ENCODE results near the gene BARX1.
"Not testable (repeated sequence)": the region's sequence is repeated elsewhere in the genome, so short reads cannot be mapped to it uniquely, and the experiment has no call there.

Gene BARX1

DNA sequence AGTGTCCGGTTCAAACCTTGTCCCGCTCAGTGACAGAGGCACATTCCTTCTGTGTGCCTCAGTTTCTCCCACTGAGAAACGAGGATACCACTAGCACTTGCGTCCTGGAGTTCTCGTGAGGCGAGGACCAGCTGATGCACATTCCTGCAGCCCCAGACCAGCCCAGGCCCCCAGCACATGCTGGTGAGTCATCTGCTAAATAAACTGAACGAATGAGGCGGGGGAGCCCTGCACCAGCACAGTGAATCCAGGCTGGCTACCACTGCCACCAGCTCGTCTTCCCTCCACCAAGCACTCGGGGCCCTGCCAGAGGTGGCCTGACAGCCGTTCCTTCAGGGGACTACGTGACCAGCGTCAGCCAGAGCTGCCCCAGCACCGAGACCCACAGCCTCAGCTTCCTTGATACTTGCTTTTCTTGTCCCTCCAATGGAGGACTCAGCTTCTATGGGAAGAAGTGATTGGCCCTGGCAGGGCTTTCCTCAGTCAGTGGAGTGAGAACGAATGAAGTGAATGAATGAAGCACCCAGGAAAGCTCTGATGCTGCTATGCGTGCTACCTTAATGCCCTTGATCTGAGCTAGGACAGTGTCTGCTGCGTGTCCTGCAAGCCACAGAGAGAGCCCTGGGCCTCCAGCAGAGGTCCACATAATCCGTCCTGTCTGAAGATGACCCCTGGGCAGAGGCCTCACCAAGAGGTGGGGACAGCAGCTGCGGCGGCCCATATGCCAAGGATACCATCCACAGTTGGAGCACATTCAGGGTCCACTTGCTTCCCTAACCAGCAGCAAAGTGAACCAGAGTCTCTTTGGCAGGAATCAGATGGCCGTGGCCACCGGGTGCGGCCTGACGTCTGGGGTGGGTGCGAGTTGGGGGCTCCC lies 13.5 kb upstream of the BARX1 start:
- in situ Hi-C loops (cut with HindIII; ENCODE audit: low sequenced_read_pairs): no loop called here

DNA sequence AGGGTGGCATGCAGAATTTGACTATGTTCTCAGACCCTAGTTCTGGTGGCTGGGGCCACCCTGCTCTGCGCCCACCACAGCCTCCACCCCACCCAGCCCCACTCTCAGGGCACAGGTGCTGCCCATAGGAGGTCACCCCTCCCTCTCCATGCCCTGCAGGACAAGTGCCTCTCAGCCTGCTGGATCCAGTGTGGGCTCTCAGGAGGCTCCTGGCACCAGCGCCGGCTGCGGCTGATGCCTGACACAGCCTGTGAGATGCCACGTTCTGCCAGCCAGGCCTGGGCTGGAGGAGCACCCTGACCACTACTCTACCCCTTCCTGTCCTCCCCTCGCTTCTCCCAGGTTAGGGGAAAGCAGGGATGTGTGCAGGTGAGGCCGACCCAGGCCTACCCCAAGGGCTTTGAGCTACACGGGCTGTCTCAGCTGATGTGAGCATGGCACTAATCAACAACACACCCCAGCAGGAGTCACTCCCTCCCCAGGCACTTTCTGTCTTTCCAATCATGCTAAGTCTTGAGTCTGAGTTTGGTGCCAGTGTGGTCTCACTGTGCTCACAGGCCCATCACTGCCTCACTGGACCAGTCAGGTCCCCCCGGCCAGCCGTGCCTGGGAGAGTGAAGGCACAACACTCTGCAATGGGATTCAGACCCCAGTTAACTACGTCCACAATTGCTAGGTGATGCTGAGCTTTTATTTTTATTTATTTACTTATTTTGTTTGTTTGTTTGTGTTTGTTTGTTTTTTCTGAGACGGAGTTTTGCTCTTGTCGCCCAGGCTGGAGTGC lies 12.1 kb upstream of the BARX1 start:
- in situ Hi-C loops (cut with HindIII; ENCODE audit: low sequenced_read_pairs): no loop called here

DNA sequence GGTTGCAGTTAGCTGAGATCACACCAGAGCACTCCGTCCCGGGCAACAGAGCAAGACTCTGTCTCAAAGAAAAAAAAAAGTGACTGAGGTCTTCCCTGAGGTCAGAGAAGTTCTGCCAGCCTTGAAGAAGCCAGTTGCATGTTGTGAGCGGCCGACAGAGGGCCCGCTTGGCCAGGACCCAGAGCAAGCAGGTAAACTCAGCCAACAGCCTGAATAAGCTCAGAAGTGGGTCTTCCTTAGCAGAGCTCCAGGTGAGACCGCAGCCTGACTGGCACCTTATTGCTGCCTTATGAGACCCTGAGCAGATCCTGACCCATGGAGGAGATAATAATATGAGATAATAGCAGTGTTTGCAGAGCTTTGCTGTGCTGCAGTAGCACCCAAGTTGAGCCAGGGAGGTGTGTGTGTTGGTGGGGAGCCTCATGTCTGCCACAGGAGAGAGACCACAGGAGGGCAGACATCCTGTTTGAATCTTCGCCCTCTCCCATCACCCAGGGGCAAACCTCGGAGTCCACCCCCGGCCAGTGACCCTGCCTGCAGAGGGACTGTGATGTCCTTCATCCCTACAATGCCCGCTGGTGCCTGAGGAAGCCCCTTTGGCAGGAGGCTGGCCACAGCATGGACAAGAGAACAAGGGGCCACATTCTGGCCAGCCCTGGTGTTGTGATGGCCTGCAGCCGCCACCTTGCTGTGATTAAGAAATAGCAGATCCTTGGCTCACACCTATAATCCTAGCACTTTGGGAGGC lies 10.8 kb upstream of the BARX1 start:
- in situ Hi-C loops (cut with HindIII; ENCODE audit: low sequenced_read_pairs): no loop called here

DNA sequence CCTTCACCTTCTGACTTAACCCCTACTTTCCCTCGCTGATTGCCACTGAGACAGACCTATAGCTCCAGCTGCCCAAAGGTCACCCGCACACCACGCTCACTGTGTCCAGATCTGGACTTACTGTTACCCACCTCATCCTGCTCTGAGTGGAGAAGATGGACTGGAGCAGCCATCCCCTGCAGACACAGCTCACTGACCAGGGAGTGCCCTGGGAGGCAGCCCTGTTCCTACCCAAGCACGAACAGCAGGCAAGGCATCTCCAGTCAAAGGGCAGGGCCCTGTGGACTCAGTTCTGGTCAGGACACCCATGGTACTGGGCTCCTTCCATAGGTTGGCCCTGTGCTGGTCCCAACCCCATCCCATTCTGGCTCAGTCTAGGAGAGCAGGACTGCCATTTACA lies 9.5 kb upstream of the BARX1 start:
- in situ Hi-C loops (cut with HindIII; ENCODE audit: low sequenced_read_pairs): no loop called here

DNA sequence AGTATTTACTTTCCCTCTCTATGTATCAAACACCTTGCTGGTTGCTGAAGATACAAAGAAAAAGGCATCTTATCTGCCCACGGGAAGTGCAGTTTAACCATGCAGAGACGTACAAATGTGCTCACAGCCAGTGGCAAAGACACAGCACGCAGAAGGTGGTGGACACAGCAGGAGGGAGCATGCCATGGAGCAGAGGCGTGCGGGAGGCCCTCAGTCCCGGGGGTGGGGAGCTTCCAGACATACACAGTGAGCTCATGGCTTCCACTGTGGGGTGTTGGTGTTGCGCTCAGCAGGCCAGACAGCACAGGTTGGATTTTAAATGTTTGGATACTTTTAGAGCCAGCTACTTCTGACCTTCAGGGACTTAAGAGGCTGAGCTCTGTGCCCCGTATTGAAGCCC lies 8.8 kb upstream of the BARX1 start:
- in situ Hi-C loops (cut with HindIII; ENCODE audit: low sequenced_read_pairs): no loop called here

DNA sequence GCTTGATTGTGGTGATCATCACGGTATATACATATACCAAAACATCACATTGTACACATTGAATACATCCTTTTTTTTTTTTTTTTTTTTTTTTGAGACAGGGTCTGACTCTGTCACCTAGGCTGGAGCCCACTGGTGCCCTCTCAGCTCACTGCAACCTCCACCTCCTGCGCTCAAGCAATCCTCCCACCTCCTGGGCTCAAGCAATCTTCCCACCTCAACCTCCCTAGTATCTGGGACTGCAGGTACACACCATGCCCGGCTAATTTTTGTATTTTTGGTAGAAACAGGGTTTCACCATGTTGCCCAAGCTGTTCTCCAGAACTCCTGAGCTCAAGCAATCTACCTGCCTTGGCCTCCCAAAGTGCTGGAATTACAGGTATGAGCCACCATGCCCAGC lies 8.3 kb upstream of the BARX1 start:
- in situ Hi-C loops (cut with HindIII; ENCODE audit: low sequenced_read_pairs): not testable (repeated sequence)

DNA sequence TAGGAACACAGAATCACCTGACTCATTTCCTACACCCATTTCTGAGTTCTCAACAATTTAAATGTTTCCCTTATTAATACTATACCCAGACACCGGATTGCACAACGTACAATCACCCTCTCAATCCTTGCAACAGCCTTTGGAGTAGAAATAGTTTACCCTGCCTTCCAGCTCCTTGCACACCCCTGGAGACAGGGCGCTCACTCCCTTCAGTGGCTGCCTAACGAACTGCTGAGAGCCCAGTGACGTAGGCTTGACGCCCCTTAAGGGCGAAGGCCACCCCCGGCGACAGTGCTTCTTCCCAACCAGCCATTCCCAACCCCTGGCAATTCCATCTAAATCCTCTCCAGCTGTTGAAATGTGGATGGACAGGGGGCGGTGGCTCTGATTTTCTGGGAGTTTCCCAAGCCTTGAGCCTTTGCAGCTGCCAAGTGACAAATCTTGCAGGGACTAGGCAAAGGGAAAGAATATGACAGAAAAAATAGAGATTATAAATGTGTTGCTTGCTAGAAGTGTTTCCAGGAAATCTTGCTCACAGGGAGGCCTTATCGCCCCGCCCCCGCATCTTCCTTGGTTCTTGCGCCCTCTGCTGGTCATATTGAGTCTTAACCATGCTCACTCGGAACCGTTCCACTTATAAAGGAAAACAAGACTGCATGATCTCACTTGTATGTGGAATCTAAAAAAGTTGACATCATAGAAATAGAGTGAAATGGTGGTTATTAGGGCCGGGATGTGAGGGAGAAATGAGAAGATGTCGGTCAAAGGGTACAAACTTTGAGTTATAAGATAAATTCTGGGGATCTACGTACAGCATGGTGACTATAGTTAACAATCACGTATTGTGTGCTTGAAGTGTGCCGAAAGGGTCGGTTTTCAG lies 7.6 kb upstream of the BARX1 start:
- in situ Hi-C loops (cut with HindIII; ENCODE audit: low sequenced_read_pairs): no loop called here

DNA sequence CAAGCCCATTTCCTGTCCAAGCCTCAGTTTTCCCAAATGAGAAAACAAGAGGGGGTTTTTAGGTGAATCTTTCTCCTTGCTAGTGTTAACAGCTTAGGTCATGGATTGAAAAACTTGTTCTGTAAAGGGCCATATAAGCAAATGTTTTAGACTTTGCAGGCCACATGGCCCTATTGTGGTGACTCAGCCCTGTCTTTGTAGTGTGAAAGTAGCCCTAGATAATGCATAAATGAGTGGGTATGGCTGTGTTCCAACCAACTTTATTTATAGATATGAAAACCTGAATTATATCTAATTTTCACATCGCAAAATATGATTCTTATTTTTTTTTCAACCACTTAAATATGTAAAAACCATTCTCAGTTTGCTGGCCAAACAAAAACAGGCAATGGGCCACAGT lies 6.9 kb upstream of the BARX1 start:
- in situ Hi-C loops (cut with HindIII; ENCODE audit: low sequenced_read_pairs): no loop called here

DNA sequence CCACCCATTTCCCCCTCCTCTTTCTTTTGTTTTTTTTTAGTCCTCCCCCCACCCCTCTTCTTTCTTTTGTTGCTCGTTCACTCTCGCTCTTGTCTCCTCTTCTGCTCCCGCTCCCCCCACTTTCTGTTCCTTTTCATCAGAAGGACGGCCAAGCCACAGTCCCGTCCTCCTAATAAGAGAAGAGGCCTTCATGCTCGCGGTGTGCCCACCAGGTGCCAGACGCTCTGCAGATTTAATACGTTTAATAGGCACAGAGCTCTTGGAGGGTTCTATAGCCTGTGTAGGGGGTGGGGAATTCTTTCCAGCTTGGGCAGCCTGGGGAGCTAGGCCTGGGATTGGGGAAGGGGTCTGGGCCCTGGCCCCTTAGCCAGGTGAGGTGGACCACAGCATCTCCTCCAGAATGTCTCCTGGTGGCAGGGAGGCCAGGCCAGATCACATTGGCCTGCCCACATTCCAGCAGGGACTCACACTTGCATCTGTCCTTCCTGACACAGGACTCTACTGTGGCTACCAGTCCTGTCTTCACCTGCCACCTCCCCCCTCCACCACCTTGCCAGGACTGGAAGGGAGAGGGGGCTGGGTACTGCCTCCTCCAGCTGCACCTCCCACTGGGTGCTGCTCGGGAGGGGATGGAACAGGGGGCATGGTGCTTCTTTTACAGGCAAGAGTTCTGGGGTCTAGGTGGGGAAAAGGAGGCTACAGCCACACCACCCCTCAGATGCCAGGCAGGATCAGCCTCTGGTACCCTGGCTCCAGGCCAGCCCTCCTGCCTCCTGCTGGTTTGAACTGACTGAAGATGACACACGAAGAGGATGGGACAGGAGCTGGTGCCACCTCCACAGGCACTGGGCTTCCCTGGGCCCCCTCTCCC lies 6.1 kb upstream of the BARX1 start:
- in situ Hi-C loops (cut with HindIII; ENCODE audit: low sequenced_read_pairs): no loop called here

DNA sequence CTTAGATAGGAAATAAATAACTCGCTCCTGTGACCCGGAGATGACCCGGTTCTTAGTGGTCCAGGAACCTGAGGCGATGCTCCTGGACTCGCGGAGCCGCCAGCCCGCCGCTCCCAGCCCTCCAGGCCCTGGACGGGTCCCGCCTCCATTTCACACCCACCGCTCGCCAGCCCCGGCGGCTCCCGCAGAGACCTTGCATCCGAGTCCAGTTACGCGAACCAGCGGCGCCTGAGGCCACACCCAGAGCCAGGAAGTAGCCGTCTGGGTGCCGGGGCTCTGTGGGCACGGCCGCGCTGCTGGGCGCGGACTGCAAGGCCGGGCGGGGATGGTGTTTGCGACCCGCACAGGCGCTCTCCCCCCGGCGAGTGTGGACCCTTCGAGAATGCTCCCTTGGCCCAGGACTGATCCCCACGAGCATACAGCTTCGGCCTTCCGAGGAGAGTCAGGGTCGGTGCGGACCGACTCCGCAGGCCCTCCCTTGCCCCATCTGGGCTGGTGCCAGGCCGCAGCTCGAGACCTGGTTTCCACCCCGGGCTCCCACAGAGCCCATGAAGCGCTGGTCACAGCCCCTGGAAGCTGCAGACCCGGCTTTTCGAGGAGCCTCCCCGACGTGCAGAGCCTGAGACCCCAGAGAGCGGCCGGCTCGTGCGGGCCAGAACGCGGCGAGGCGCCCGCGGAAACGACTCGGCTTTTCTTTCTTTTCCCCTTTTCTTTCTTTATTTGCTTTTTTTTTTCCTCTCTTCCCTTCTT lies 5.2 kb upstream of the BARX1 start:
- in situ Hi-C loops (cut with HindIII; ENCODE audit: low sequenced_read_pairs): no loop called here

DNA sequence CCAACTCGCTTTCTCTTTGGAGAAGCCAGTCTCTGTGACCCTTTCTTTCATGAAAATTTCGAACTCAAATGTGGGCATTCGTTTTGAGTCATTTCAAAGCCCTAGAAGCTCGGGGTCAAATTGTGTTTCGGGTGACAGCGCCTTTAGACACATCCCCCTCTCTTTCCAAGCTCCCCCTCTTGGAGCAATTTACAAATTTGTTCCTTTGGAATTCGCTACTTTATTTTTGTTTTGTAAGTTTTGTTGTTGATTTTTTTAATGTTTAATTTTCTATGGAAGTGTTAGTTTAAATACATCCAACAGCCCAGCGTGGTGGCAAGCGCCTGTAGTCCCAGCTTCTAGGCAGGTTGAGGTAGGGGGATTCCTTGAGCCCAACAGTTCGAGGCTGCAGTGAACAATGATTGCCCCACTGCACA lies 4.6 kb upstream of the BARX1 start:
- in situ Hi-C loops (cut with HindIII; ENCODE audit: low sequenced_read_pairs): no loop called here

DNA sequence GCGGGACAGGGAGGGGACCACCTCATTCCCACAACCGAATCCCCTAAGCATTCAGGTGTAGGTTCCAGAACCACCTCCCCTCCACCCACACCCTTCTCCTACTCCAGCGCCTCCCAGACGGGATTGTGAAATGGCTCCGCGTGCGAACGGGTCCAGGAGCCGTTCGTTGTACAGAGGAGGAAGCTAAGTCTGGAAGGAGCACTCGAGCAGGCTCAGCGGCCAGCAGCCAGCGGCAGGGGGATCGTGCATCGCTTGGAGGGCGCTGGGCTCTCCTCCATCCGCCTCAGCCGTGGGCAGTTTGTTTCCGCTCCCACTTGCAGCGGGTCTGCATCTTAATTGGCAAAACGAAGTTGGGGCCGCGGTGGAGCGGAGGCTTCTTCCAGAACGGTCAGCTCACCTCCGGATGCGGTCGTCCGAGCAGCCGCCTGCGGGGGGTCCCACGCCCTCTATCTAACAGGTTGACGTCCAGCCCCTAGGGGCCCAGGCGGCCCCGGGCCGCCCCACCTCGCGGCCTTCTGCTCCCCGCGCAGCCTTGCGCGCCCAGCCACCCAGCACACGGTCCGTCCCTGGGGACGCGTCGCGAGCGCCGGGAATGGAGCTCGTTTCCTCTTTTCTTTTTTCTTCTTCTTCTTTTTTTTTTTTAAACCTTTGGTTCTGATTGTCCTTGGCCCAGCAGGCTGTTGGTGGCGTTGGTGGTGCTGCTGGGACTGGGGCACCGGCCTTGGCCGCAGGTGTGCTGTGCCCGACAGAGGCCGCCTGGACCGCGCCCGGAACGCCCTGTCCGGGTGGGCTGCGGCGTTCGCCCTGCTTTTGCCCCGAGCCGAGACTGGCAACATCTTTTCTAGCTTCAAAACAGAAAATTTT lies 3.9 kb upstream of the BARX1 start:
- in situ Hi-C loops (cut with HindIII; ENCODE audit: low sequenced_read_pairs): no loop called here

DNA sequence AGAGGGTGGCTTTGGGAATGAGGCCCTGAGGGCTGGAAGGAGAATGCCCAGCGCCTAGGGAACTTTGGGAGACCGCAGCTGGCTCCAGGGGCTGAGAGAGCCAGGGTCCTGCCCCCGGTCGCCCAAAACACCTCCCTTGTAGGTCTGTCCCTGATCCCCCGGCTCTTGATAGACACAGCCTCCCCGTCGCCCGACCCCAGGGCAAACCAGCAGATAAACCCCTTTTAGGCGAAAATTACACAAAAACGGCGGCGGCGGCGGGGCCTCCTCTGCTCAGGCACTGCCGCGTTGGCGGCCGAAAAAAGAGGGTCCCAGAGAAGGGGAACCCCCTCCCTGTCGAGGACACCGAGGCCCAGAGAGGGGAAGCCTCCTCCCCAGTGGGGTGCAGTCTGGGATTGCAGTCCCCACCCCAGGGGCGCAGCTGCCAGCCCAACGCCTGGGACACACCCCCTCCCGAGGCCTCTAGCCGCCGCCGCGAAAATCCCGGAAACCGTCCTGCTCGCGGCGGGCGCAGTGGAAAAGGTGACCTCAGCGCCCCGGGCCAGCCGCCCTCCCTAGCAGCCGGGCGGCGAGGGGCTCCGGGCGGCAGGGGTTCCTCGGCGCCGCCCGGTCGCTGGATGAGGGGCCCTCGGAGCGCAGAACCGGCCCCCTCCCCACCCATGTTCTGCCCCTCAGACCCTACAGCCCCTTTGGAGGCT lies 3.1 kb upstream of the BARX1 start:
- in situ Hi-C loops (cut with HindIII; ENCODE audit: low sequenced_read_pairs): no loop called here

DNA sequence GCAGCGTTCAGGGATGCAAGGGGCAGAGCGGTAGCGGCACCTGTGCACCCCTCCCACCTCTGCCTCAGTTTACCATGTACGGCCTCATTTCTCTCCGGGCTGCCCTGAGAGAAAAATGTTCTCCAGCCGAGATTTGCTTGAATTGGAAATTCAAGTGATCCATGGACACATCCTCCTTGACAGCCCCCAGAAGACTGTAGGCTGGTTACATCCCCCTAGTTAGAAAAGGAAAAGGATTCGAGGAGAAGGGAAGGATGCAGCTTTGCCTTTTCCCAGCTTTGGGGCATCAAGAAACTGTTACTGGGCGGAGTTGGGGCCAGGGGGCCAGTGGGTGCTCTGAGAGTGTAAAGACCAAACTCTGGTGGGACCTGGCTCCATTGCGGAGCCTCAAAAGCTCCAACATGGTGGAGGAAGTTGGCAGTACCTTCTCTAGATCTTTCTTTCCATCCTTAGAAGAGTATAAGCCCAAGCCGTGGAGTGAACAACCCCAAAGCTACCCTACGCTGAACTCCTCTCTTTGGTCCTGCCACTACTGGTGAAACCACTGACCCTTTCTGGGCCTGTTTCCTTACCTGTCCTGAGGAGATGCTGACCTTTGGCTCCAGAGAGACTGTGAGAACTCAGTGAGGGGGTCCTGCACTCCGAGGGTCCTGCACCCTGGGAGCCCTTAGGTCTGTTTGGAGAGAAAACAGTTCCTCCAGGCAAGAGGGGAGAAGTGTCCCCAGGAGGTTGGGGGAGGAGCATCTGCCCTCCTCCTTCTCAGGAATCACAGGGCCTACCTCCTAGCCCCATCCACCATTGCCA lies 1.0 kb upstream of the BARX1 start:
- in situ Hi-C loops (cut with HindIII; ENCODE audit: low sequenced_read_pairs): no loop called here

DNA sequence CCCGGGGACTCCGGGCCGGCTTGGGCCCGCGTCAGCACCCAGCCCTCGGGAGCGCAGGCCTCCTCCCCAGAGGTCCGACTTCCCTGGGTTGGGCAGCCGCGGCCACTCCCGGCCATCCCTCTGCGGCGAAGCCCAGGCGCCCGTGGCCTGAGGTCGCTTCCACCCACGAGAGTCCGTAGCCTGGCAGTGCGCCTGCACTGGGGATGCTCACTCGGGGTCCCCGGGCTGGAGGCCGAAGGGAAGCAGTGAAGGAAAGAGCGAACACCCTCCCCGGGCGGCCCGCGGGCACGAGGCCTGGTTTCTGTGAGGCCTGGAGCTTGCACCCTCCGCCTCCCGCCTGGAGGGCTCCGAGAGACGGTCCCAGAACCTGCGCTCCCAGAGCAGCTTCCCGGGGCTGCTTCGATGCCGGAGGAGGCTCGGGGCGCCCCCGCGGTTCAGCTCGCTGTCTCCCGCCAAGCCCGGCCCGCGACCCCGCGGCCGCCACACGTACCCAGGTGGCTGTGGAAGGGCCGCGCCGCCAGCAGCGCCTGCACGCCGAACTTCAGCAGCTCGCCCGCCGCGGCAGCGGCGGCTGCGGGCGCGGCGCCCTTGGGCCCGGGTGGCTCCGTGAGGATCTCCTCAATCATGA lies 607 bp downstream of the BARX1 start:
- in situ Hi-C loops (cut with HindIII; ENCODE audit: low sequenced_read_pairs): no loop called here
